Measurements from ENCODE around the gene THSD7B.

Gene THSD7B

GRCh38 chr2:137167651-137168050 lies 402.3 kb downstream of the THSD7B start:
- Histone ChIP-seq H3K9me3 (ENCODE audit: insufficient read depth, low read depth, low read length) (no peaks in the 10 kb centered on the region), H3K9ac (ENCODE audit: low read depth, low read length) (no peak overlapping the region), H3K36me3 (ENCODE audit: insufficient read depth, low read depth, low read length) (no peaks in the 10 kb centered on the region), H3K27me3 (ENCODE audit: insufficient read depth, low read length) (no peaks in the 10 kb centered on the region), H3K27ac (ENCODE audit: low read length) (no peak overlapping the region), H3K4me3 (ENCODE audit: low read length) (no peak overlapping the region), H3K4me1 (ENCODE audit: insufficient read depth, low read length) (0 out of 2 replicates have a peak, but pooled peaks cover 2% of the 10 kb centered on the region)

- H3K9me3 ChIP-seq (ENCODE audit: insufficient read depth, low read depth, low read length): no peaks in the 10 kb centered on the region
- H3K27me3 ChIP-seq (ENCODE audit: insufficient read depth, low read length): no peaks in the 10 kb centered on the region
- H3K9ac ChIP-seq (ENCODE audit: low read depth, low read length): no peak overlapping the region
- no peaks in the 10 kb centered on the region for H3K36me3 ChIP-seq (ENCODE audit: insufficient read depth, low read depth, low read length)
- H3K27ac ChIP-seq (ENCODE audit: low read length): no peak overlapping the region
- H3K4me1 ChIP-seq (ENCODE audit: insufficient read depth, low read length): 0 out of 2 replicates have a peak, but pooled peaks cover 2% of the 10 kb centered on the region
- no peak overlapping the region for H3K4me3 ChIP-seq (ENCODE audit: low read length)
These were observed 403.2 kb downstream of the THSD7B start for GRCh38 chr2:137168552-137168951.

- Histone ChIP-seq H3K9ac (ENCODE audit: low read depth, low read length) (no peak overlapping the region), H3K4me1 (ENCODE audit: insufficient read depth, low read length) (peaks cover 2% of the 10 kb centered on the region; the same call in 1 of the 2 replicates), H3K27ac (ENCODE audit: low read length) (no peak overlapping the region), H3K36me3 (ENCODE audit: insufficient read depth, low read depth, low read length) (no peaks in the 10 kb centered on the region), H3K27me3 (ENCODE audit: insufficient read depth, low read length) (no peaks in the 10 kb centered on the region), H3K4me3 (ENCODE audit: low read length) (no peak overlapping the region), H3K9me3 (ENCODE audit: insufficient read depth, low read depth, low read length) (no peaks in the 10 kb centered on the region)
These were observed 406.8 kb downstream of the THSD7B start for GRCh38 chr2:137172162-137172561.

- H3K27ac ChIP-seq (ENCODE audit: low read length): no peak overlapping the region
These were observed 408.1 kb downstream of the THSD7B start for GRCh38 chr2:137173463-137173862.

GRCh38 chr2:137175246-137175645 lies 409.9 kb downstream of the THSD7B start:
- Histone ChIP-seq H3K9ac (ENCODE audit: low read depth, low read length) (no peak overlapping the region), H3K4me3 (ENCODE audit: low read length) (no peak overlapping the region), H3K4me1 (ENCODE audit: insufficient read depth, low read length) (peaks cover 5% of the 10 kb centered on the region; the same call in 1 of the 2 replicates), H3K27me3 (ENCODE audit: insufficient read depth, low read length) (no peaks in the 10 kb centered on the region), H3K27ac (ENCODE audit: low read length) (no peak overlapping the region), H3K36me3 (ENCODE audit: insufficient read depth, low read depth, low read length) (no peaks in the 10 kb centered on the region), H3K9me3 (ENCODE audit: insufficient read depth, low read depth, low read length) (no peaks in the 10 kb centered on the region)

More at GRCh38 chr2:137173463-137173862, 408.1 kb downstream of the THSD7B start:
- Histone ChIP-seq H3K9me3 (ENCODE audit: insufficient read depth, low read depth, low read length) (no peaks in the 10 kb centered on the region), H3K4me1 (ENCODE audit: insufficient read depth, low read length) (peaks cover 2% of the 10 kb centered on the region; the same call in 1 of the 2 replicates), H3K9ac (ENCODE audit: low read depth, low read length) (no peak overlapping the region), H3K36me3 (ENCODE audit: insufficient read depth, low read depth, low read length) (no peaks in the 10 kb centered on the region), H3K27me3 (ENCODE audit: insufficient read depth, low read length) (no peaks in the 10 kb centered on the region), H3K4me3 (ENCODE audit: low read length) (no peak overlapping the region)

- Histone ChIP-seq H3K4me3 (ENCODE audit: low read length) (no peak overlapping the region), H3K27ac (ENCODE audit: low read length) (no peak overlapping the region), H3K4me1 (ENCODE audit: insufficient read depth, low read length) (peaks cover 3% of the 10 kb centered on the region; the same call in 1 of the 2 replicates), H3K9me3 (ENCODE audit: insufficient read depth, low read depth, low read length) (no peaks in the 10 kb centered on the region), H3K27me3 (ENCODE audit: insufficient read depth, low read length) (no peaks in the 10 kb centered on the region), H3K9ac (ENCODE audit: low read depth, low read length) (no peak overlapping the region), H3K36me3 (ENCODE audit: insufficient read depth, low read depth, low read length) (no peaks in the 10 kb centered on the region)
These were observed 413.6 kb downstream of the THSD7B start for GRCh38 chr2:137178951-137179377.

GRCh38 chr2:137179542-137179941 lies 414.2 kb downstream of the THSD7B start:
- H3K36me3 ChIP-seq (ENCODE audit: insufficient read depth, low read depth, low read length): no peaks in the 10 kb centered on the region
- no peak overlapping the region for H3K27ac ChIP-seq (ENCODE audit: low read length)
- H3K4me3 ChIP-seq (ENCODE audit: low read length): no peak overlapping the region
- no peaks in the 10 kb centered on the region for H3K9me3 ChIP-seq (ENCODE audit: insufficient read depth, low read depth, low read length)
- H3K4me1 ChIP-seq (ENCODE audit: insufficient read depth, low read length): peaks cover 3% of the 10 kb centered on the region; the same call in 1 of the 2 replicates
- no peaks in the 10 kb centered on the region for H3K27me3 ChIP-seq (ENCODE audit: insufficient read depth, low read length)
- H3K9ac ChIP-seq (ENCODE audit: low read depth, low read length): no peak overlapping the region

- H3K4me3 ChIP-seq (ENCODE audit: low read length): no peak overlapping the region
- no peaks in the 10 kb centered on the region for H3K27me3 ChIP-seq (ENCODE audit: insufficient read depth, low read length)
- no peaks in the 10 kb centered on the region for H3K36me3 ChIP-seq (ENCODE audit: insufficient read depth, low read depth, low read length)
- H3K27ac ChIP-seq (ENCODE audit: low read length): no peak overlapping the region
- no peak overlapping the region for H3K9ac ChIP-seq (ENCODE audit: low read depth, low read length)
- H3K9me3 ChIP-seq (ENCODE audit: insufficient read depth, low read depth, low read length): no peaks in the 10 kb centered on the region
- peaks cover 3% of the 10 kb centered on the region; the same call in 1 of the 2 replicates for H3K4me1 ChIP-seq (ENCODE audit: insufficient read depth, low read length)
These were observed 414.7 kb downstream of the THSD7B start for GRCh38 chr2:137180012-137180411.

- Histone ChIP-seq H3K4me1 (ENCODE audit: insufficient read depth, low read length) (peaks cover 3% of the 10 kb centered on the region; the same call in 1 of the 2 replicates), H3K36me3 (ENCODE audit: insufficient read depth, low read depth, low read length) (no peaks in the 10 kb centered on the region), H3K4me3 (ENCODE audit: low read length) (no peak overlapping the region), H3K9me3 (ENCODE audit: insufficient read depth, low read depth, low read length) (no peaks in the 10 kb centered on the region), H3K27me3 (ENCODE audit: insufficient read depth, low read length) (no peaks in the 10 kb centered on the region), H3K27ac (ENCODE audit: low read length) (no peak overlapping the region), H3K9ac (ENCODE audit: low read depth, low read length) (no peak overlapping the region)
These were observed 416.0 kb downstream of the THSD7B start for GRCh38 chr2:137181370-137181769.

GRCh38 chr2:137182071-137182470 lies 416.7 kb downstream of the THSD7B start:
- no peaks in the 10 kb centered on the region for H3K27me3 ChIP-seq (ENCODE audit: insufficient read depth, low read length)
- no peak overlapping the region for H3K27ac ChIP-seq (ENCODE audit: low read length)
- H3K4me3 ChIP-seq (ENCODE audit: low read length): no peak overlapping the region
- H3K36me3 ChIP-seq (ENCODE audit: insufficient read depth, low read depth, low read length): no peaks in the 10 kb centered on the region
- no peak overlapping the region for H3K9ac ChIP-seq (ENCODE audit: low read depth, low read length)
- H3K9me3 ChIP-seq (ENCODE audit: insufficient read depth, low read depth, low read length): no peaks in the 10 kb centered on the region
- H3K4me1 ChIP-seq (ENCODE audit: insufficient read depth, low read length): 0 out of 2 replicates have a peak, but pooled peaks cover 3% of the 10 kb centered on the region

- Histone ChIP-seq H3K27ac (ENCODE audit: low read length) (no peak overlapping the region), H3K9me3 (ENCODE audit: insufficient read depth, low read depth, low read length) (no peaks in the 10 kb centered on the region), H3K27me3 (ENCODE audit: insufficient read depth, low read length) (no peaks in the 10 kb centered on the region), H3K9ac (ENCODE audit: low read depth, low read length) (no peak overlapping the region), H3K36me3 (ENCODE audit: insufficient read depth, low read depth, low read length) (no peaks in the 10 kb centered on the region), H3K4me3 (ENCODE audit: low read length) (no peak overlapping the region), H3K4me1 (ENCODE audit: insufficient read depth, low read length) (0 out of 2 replicates have a peak, but pooled peaks cover 3% of the 10 kb centered on the region)
These were observed 418.0 kb downstream of the THSD7B start for GRCh38 chr2:137183206-137183898.

GRCh38 chr2:137185378-137186078 lies 420.2 kb downstream of the THSD7B start:
- H3K36me3 ChIP-seq (ENCODE audit: insufficient read depth, low read depth, low read length): no peaks in the 10 kb centered on the region
- no peaks in the 10 kb centered on the region for H3K9me3 ChIP-seq (ENCODE audit: insufficient read depth, low read depth, low read length)
- no peak overlapping the region for H3K4me3 ChIP-seq (ENCODE audit: low read length)
- H3K27ac ChIP-seq (ENCODE audit: low read length): no peak overlapping the region
- no peaks in the 10 kb centered on the region for H3K4me1 ChIP-seq (ENCODE audit: insufficient read depth, low read length)
- no peaks in the 10 kb centered on the region for H3K27me3 ChIP-seq (ENCODE audit: insufficient read depth, low read length)
- no peak overlapping the region for H3K9ac ChIP-seq (ENCODE audit: low read depth, low read length)
